Measurements from ENCODE around the gene DNAH17.
"Not testable (repeated sequence)": the region's sequence is repeated elsewhere in the genome, so short reads cannot be mapped to it uniquely, and the experiment has no call there.

Gene DNAH17

GRCh38 chr17:78471635-78472034 is 105.6 kb downstream of the DNAH17 start:
- no peak for DNase-seq

GRCh38 chr17:78469443-78469842 is 107.8 kb downstream of the DNAH17 start:
- no peak for DNase-seq

GRCh38 chr17:78468366-78468765 is 108.8 kb downstream of the DNAH17 start:
- no peak for DNase-seq

- no peak for DNase-seq
Observed at GRCh38 chr17:78466786-78467715, 110.1 kb downstream of the DNAH17 start.

- DNase-seq = not testable (repeated sequence)
Observed at GRCh38 chr17:78466109-78466785, 110.9 kb downstream of the DNAH17 start.

GRCh38 chr17:78462148-78462547 is 115.0 kb downstream of the DNAH17 start:
- DNase-seq = no peak

GRCh38 chr17:78461799-78462053 is 115.5 kb downstream of the DNAH17 start:
- DNase-seq = no peak

GRCh38 chr17:78460951-78461798 is 116.0 kb downstream of the DNAH17 start:
- no peak for DNase-seq

GRCh38 chr17:78460176-78460675 is 117.0 kb downstream of the DNAH17 start:
- no peak for DNase-seq

GRCh38 chr17:78459696-78460095 is 117.5 kb downstream of the DNAH17 start:
- DNase-seq = no peak

- no peak for DNase-seq
Observed at GRCh38 chr17:78458736-78459335, 118.4 kb downstream of the DNAH17 start.

- DNase-seq = no peak
Observed at GRCh38 chr17:78458091-78458490, 119.1 kb downstream of the DNAH17 start.

GRCh38 chr17:78454346-78454745 is 122.8 kb downstream of the DNAH17 start:
- DNase-seq = no peak

GRCh38 chr17:78451753-78452152 is 125.4 kb downstream of the DNAH17 start:
- DNase-seq = no peak

- DNase-seq = no peak
Observed at GRCh38 chr17:78450696-78451345, 126.4 kb downstream of the DNAH17 start.

- no peak for DNase-seq
Observed at GRCh38 chr17:78449983-78450595, 127.1 kb downstream of the DNAH17 start.

- no peak for DNase-seq
Observed at GRCh38 chr17:78448356-78448993, 128.7 kb downstream of the DNAH17 start.

- no peak for DNase-seq
Observed at GRCh38 chr17:78446833-78447232, 130.4 kb downstream of the DNAH17 start.

GRCh38 chr17:78444392-78444791 is 132.8 kb downstream of the DNAH17 start:
- DNase-seq = no peak

- DNase-seq = no peak
Observed at GRCh38 chr17:78442648-78443218, 134.5 kb downstream of the DNAH17 start.
